OCI-LY7 (cell line): ENCODE measurements around the gene GRB10.

Experiments
- CTCF ChIP-seq: fragments of 200-600 bp; sonication (generic); conservative IDR thresholded peaks from 2 replicates; pipeline ENCODE4 v1.5.1; 2014; ENCODE audit warnings: mild to moderate bottlenecking, antibody characterized with exemption, low read length, moderate library complexity, mixed read lengths
- EZH2phosphoT487 ChIP-seq: fragments of 200-600 bp; sonication (generic); IDR thresholded peaks from 2 replicates; pipeline ENCODE4 v1.6.1; 2018; ENCODE audit warnings: low read depth, borderline replicate concordance, mild to moderate bottlenecking, mixed run types, antibody characterized with exemption, low read length, moderate library complexity, mixed read lengths

- TF ChIP-seq CTCF: no peak
- no peak for TF ChIP-seq EZH2phosphoT487
These were observed 188.6 kb downstream of the GRB10 start for GRCh38 chr7:50594136-50594535.
